ENCODE data around the gene GPR153. TPM values are rescaled to one million over a fixed set of nuclear protein-coding genes. Genes with fewer than 3 reads are reported as not detected.

Gene GPR153
- total and polyA plus RNA-seq, 2 of the 13 experiments (the other 11 are each of a cell fraction or from before 2014, with no cell fraction given), result 0.22 to 0.31 TPM

DNA sequence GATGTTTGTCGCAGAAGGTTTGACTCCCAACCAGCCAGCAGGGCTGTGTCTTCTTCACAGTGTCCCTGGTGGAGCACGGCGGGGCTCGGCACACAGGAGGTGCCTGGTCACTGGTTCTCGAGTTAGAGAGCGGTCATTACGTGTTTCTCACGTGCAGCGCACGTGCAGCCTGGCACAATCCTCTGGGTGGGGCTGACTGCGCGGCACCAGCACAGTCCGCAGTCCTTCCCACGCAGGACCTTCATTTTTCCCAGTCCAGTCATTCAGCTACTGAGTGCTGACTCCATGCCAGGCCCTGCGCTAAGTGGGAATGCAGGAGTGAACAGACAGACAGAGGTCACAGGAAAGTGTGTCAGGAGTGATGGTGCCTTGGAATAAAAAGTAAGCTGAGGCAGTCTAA is 46.2 kb upstream of the GPR153 start:
- in situ Hi-C loops (cut with HindIII; ENCODE audit: extremely low pct_ligation_motif_present, low pct_unique_long_range_greater_than_20kb) (no loop called here), intact Hi-C loops (cut with micrococcal nuclease; ENCODE audit: unreplicated experiment) (no loop called here)
- ATAC-seq (no peak), FAIRE-seq (no peak), DNase-seq (ENCODE audit: low spot score) (no peak)
- Histone ChIP-seq H3K27me3 (ENCODE audit: control insufficient read depth in 1 of 2, insufficient read depth in 2 of 2, low read length in 2 of 2) (no peaks in the 10 kb centered on the region), H3K4me3 (replicated peaks in 1 of 3; ENCODE audit: insufficient read depth in 1 of 3, low read depth in 2 of 3, low read length in 3 of 3) (no peak overlapping the region), H3K27ac (ENCODE audit: extremely low read length, insufficient read depth, low read length) (no peak overlapping the region), H3K9ac (ENCODE audit: insufficient read depth, low read depth, low read length) (no peak overlapping the region), H3K4me2 (ENCODE audit: low read depth, low read length) (no peak overlapping the region), H2AFZ (ENCODE audit: low read length) (no peak overlapping the region), H4K20me1 (ENCODE audit: insufficient read depth, low read length) (no peaks in the 10 kb centered on the region), H3K36me3 (replicated peaks in 1 of 2; ENCODE audit: control insufficient read depth in 1 of 2, insufficient read depth in 2 of 2, low read length in 2 of 2) (peaks cover 2 to 7% of the 10 kb centered on the region in 2 experiments; a peak in 1 of 5 replicates), H3K79me2 (ENCODE audit: insufficient read depth, low read length) (no peaks in the 10 kb centered on the region), H3K9me3 (ENCODE audit: low read length) (no peaks in the 10 kb centered on the region), H3K4me1 (ENCODE audit: insufficient read depth, low read length) (no peaks in the 10 kb centered on the region)
- ChIA-PET POLR2A (no interaction called here), CTCF (ENCODE audit: low intra/inter-chr PET ratio, low total read pairs) (no interaction called here)
- BruUV-seq (replicated peaks), result no TSS peak
- WGBS (ENCODE audit: low lambda C conversion rate), result 97% methylated on average over 15 of the region's 15 CpGs
- TF ChIP-seq, protein P1, sequence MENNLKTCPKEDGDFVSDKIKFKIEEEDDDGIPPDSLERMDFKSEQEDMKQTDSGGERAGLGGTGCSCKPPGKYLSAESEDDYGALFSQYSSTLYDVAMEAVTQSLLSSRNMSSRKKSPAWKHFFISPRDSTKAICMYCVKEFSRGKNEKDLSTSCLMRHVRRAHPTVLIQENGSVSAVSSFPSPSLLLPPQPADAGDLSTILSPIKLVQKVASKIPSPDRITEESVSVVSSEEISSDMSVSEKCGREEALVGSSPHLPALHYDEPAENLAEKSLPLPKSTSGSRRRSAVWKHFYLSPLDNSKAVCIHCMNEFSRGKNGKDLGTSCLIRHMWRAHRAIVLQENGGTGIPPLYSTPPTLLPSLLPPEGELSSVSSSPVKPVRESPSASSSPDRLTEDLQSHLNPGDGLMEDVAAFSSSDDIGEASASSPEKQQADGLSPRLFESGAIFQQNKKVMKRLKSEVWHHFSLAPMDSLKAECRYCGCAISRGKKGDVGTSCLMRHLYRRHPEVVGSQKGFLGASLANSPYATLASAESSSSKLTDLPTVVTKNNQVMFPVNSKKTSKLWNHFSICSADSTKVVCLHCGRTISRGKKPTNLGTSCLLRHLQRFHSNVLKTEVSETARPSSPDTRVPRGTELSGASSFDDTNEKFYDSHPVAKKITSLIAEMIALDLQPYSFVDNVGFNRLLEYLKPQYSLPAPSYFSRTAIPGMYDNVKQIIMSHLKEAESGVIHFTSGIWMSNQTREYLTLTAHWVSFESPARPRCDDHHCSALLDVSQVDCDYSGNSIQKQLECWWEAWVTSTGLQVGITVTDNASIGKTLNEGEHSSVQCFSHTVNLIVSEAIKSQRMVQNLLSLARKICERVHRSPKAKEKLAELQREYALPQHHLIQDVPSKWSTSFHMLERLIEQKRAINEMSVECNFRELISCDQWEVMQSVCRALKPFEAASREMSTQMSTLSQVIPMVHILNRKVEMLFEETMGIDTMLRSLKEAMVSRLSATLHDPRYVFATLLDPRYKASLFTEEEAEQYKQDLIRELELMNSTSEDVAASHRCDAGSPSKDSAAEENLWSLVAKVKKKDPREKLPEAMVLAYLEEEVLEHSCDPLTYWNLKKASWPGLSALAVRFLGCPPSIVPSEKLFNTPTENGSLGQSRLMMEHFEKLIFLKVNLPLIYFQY (CRISPR knock-in tag; IDR thresholded peaks at IDR 0.05; ENCODE audit: borderline replicate concordance), result no peak
- no peak for TF ChIP-seq ZMYM4 (CRISPR knock-in tag; IDR thresholded peaks at IDR 0.05)
- no peak for TF ChIP-seq CCDC6 (CRISPR knock-in tag; IDR thresholded peaks at IDR 0.05)
- no peak for TF ChIP-seq HNRNPL (IDR thresholded peaks at IDR 0.05; ENCODE audit: low read depth, low read length)
- no peak for TF ChIP-seq RXRA (CRISPR knock-in tag; IDR thresholded peaks at IDR 0.05)
- TF ChIP-seq, protein P2, sequence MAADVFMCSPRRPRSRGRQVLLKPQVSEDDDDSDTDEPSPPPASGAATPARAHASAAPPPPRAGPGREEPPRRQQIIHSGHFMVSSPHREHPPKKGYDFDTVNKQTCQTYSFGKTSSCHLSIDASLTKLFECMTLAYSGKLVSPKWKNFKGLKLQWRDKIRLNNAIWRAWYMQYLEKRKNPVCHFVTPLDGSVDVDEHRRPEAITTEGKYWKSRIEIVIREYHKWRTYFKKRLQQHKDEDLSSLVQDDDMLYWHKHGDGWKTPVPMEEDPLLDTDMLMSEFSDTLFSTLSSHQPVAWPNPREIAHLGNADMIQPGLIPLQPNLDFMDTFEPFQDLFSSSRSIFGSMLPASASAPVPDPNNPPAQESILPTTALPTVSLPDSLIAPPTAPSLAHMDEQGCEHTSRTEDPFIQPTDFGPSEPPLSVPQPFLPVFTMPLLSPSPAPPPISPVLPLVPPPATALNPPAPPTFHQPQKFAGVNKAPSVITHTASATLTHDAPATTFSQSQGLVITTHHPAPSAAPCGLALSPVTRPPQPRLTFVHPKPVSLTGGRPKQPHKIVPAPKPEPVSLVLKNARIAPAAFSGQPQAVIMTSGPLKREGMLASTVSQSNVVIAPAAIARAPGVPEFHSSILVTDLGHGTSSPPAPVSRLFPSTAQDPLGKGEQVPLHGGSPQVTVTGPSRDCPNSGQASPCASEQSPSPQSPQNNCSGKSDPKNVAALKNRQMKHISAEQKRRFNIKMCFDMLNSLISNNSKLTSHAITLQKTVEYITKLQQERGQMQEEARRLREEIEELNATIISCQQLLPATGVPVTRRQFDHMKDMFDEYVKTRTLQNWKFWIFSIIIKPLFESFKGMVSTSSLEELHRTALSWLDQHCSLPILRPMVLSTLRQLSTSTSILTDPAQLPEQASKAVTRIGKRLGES (CRISPR knock-in tag; IDR thresholded peaks at IDR 0.05; ENCODE audit: borderline replicate concordance), result no peak
- no peak for TF ChIP-seq MEIS1 (CRISPR knock-in tag; IDR thresholded peaks at IDR 0.05; ENCODE audit: borderline replicate concordance)
- TF ChIP-seq HNF1B (CRISPR knock-in tag; IDR thresholded peaks at IDR 0.05), result no peak
- TF ChIP-seq, protein P3, sequence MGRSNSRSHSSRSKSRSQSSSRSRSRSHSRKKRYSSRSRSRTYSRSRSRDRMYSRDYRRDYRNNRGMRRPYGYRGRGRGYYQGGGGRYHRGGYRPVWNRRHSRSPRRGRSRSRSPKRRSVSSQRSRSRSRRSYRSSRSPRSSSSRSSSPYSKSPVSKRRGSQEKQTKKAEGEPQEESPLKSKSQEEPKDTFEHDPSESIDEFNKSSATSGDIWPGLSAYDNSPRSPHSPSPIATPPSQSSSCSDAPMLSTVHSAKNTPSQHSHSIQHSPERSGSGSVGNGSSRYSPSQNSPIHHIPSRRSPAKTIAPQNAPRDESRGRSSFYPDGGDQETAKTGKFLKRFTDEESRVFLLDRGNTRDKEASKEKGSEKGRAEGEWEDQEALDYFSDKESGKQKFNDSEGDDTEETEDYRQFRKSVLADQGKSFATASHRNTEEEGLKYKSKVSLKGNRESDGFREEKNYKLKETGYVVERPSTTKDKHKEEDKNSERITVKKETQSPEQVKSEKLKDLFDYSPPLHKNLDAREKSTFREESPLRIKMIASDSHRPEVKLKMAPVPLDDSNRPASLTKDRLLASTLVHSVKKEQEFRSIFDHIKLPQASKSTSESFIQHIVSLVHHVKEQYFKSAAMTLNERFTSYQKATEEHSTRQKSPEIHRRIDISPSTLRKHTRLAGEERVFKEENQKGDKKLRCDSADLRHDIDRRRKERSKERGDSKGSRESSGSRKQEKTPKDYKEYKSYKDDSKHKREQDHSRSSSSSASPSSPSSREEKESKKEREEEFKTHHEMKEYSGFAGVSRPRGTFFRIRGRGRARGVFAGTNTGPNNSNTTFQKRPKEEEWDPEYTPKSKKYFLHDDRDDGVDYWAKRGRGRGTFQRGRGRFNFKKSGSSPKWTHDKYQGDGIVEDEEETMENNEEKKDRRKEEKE (IDR thresholded peaks at IDR 0.05), result no peak
- no peak for TF ChIP-seq MYNN (CRISPR knock-in tag; IDR thresholded peaks at IDR 0.05; ENCODE audit: low read depth)
- TF ChIP-seq TCF7L2 (IDR thresholded peaks at IDR 0.05; ENCODE audit: low read depth, low read length), result no peak
- TF ChIP-seq ZMYM2 (CRISPR knock-in tag; IDR thresholded peaks at IDR 0.05), result no peak
- TF ChIP-seq ZFAT (CRISPR knock-in tag; conservative IDR thresholded peaks at IDR 0.05), result no peak
- TF ChIP-seq ZBTB7A (CRISPR knock-in tag; IDR thresholded peaks at IDR 0.05), result no peak

Data from HepG2 (cell line).